ENCODE data around the gene SCT.

DNA sequence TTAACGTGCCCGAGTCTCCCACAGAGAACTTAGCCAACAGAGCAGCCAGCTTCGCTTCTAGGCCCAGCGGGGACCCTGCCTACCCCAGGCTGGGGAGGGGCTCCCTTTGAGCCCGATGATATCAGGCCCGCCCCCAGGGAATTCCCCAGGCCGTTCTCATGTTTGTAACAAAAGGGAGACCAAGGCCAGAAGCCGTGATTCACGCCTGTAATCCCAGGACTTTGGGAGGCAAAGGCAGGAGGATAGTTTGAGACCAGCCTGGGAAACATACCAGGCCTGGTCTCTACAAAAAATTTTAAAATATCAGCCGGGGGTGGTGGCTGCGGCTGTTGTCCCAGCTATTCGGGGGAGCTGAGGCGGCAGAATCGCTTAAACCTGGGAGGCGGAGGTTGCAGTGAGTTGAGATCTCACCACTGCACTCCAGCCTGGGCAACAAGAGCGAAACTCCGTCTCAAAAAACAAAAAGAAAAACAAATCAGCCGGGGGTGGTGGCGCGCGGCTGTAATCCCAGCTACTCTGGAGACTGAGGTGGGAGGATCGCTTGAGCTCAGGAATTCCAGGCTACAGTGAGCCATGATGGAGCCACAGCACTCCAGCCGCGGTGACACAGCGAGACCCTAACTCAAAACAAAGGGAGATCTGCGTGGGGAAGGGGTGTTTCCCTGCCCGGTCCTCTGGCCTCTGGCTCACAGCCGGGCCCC lies 11.8 kb upstream of the SCT start:
- TF ChIP-seq EZH2 (IDR thresholded peaks at IDR 0.05; ENCODE audit: low read length, missing control alignments), result no peak
- TF ChIP-seq, protein P1, sequence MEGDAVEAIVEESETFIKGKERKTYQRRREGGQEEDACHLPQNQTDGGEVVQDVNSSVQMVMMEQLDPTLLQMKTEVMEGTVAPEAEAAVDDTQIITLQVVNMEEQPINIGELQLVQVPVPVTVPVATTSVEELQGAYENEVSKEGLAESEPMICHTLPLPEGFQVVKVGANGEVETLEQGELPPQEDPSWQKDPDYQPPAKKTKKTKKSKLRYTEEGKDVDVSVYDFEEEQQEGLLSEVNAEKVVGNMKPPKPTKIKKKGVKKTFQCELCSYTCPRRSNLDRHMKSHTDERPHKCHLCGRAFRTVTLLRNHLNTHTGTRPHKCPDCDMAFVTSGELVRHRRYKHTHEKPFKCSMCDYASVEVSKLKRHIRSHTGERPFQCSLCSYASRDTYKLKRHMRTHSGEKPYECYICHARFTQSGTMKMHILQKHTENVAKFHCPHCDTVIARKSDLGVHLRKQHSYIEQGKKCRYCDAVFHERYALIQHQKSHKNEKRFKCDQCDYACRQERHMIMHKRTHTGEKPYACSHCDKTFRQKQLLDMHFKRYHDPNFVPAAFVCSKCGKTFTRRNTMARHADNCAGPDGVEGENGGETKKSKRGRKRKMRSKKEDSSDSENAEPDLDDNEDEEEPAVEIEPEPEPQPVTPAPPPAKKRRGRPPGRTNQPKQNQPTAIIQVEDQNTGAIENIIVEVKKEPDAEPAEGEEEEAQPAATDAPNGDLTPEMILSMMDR (conservative IDR thresholded peaks at IDR 0.05 in 1 of 2, IDR thresholded peaks at IDR 0.05 in 1 of 2; ENCODE audit: low read depth in 1 of 2, low read length in 2 of 2), result no peak

Data from fibroblast of lung (primary cell).